SK-N-SH treated with all-trans-retinoic acid at 6 μM for 48 hours (cell line): ENCODE data around the gene RBM33.
A peak's percentile ranks its signal among the peaks of the same experiment; 100 is the strongest.

Experiments
- ATAC-seq: fragments of 200-7000 bp; cut with Tn5 transposase; 3 replicates; pipeline ENCODE4 v1.9.1; 2020; ENCODE audit warnings: mild to moderate bottlenecking, moderate library complexity
- ARNTL ChIP-seq: fragments of 450-650 bp; formaldehyde crosslinking; IDR thresholded peaks from 2 replicates; pipeline ENCODE4 v1.5.0; 2020; ENCODE audit warnings: low read depth, mild to moderate bottlenecking, moderate library complexity, borderline replicate concordance
- BACH2 ChIP-seq: fragments of 250-450 bp; sonication (Bioruptor Pico); IDR thresholded peaks from 2 replicates; pipeline ENCODE4 v1.9.0; 2021; ENCODE audit warnings: mild to moderate bottlenecking, borderline replicate concordance
- CREB5 ChIP-seq: fragments of 250-450 bp; sonication (Bioruptor Pico); IDR thresholded peaks from 2 replicates; pipeline ENCODE4 v1.5.1; 2020; ENCODE audit warnings: low read depth, mild to moderate bottlenecking, moderate library complexity
- CSDC2 ChIP-seq: fragments of 250-450 bp; sonication (Bioruptor Pico); IDR thresholded peaks from 2 replicates; pipeline ENCODE4 v1.5.0; 2020; ENCODE audit warnings: mild to moderate bottlenecking, moderate library complexity
- CSRNP3 ChIP-seq: fragments of 250-450 bp; sonication (Bioruptor Pico); IDR thresholded peaks from 2 replicates; pipeline ENCODE4 v1.5.1; 2021; ENCODE audit warnings: mild to moderate bottlenecking, moderate library complexity
- ESRRG ChIP-seq: fragments of 250-450 bp; sonication (Bioruptor Pico); IDR thresholded peaks from 2 replicates; pipeline ENCODE4 v1.6.1; 2021; ENCODE audit warnings: mild to moderate bottlenecking
- GLIS3 ChIP-seq: fragments of 250-450 bp; sonication (Bioruptor Pico); IDR thresholded peaks from 2 replicates; pipeline ENCODE4 v1.5.0; 2020; ENCODE audit warnings: mild to moderate bottlenecking, moderate library complexity
- ISL1 ChIP-seq: fragments of 250-450 bp; sonication (Bioruptor Pico); IDR thresholded peaks from 2 replicates; pipeline ENCODE4 v2.1.2; 2022; ENCODE audit warnings: mild to moderate bottlenecking, moderate library complexity
- OSR1 ChIP-seq: fragments of 250-450 bp; sonication (Bioruptor Pico); IDR thresholded peaks from 2 replicates; pipeline ENCODE4 v1.8.0; 2022; ENCODE audit warnings: moderate library complexity, mild to moderate bottlenecking, inconsistent platforms
- PATZ1 ChIP-seq: fragments of 250-450 bp; sonication (Bioruptor Pico); IDR thresholded peaks from 2 replicates; pipeline ENCODE4 v1.8.0; 2020; ENCODE audit warnings: mild to moderate bottlenecking, moderate library complexity, borderline replicate concordance
- POU6F1 ChIP-seq: fragments of 250-450 bp; sonication (Bioruptor Pico); IDR thresholded peaks from 2 replicates; pipeline ENCODE4 v1.8.0; 2021; ENCODE audit warnings: low read depth, mild to moderate bottlenecking, moderate library complexity, borderline replicate concordance
- PPARA ChIP-seq: fragments of 250-450 bp; sonication (Bioruptor Pico); IDR thresholded peaks from 2 replicates; pipeline ENCODE4 v1.5.0; 2020; ENCODE audit warnings: mild to moderate bottlenecking, borderline replicate concordance
- RARB ChIP-seq: fragments of 250-450 bp; sonication (Bioruptor Pico); IDR thresholded peaks from 2 replicates; pipeline ENCODE4 v1.8.0; 2021; ENCODE audit warnings: mild to moderate bottlenecking, moderate library complexity
- SNAI2 ChIP-seq: fragments of 250-450 bp; sonication (Bioruptor Pico); IDR thresholded peaks from 2 replicates; pipeline ENCODE4 v1.5.0; 2020; ENCODE audit warnings: mild to moderate bottlenecking, moderate library complexity
- TCF4 ChIP-seq: fragments of 250-450 bp; sonication (Bioruptor Pico); IDR thresholded peaks from 2 replicates; pipeline ENCODE4 v1.8.0; 2021; ENCODE audit warnings: mild to moderate bottlenecking, moderate library complexity, borderline replicate concordance
- TOX ChIP-seq: fragments of 250-450 bp; sonication (Bioruptor Pico); IDR thresholded peaks from 2 replicates; pipeline ENCODE4 v1.8.0; 2021; ENCODE audit warnings: mild to moderate bottlenecking, moderate library complexity, borderline replicate concordance
- TSHZ2 ChIP-seq: fragments of 250-450 bp; sonication (Bioruptor Pico); IDR thresholded peaks from 2 replicates; pipeline ENCODE4 v1.5.0; 2020; ENCODE audit warnings: mild to moderate bottlenecking, moderate library complexity
- ZNF565 ChIP-seq: fragments of 450-650 bp; formaldehyde crosslinking; conservative IDR thresholded peaks from 2 replicates; pipeline ENCODE4 v1.5.0; 2020; ENCODE audit warnings: low read depth, mild to moderate bottlenecking, moderate library complexity
- ZNF70 ChIP-seq: fragments of 450-650 bp; formaldehyde crosslinking; IDR thresholded peaks from 2 replicates; pipeline ENCODE4 v1.5.0; 2020; ENCODE audit warnings: mild to moderate bottlenecking, moderate library complexity
- ZNF8 ChIP-seq: fragments of 450-650 bp; formaldehyde crosslinking; IDR thresholded peaks from 2 replicates; pipeline ENCODE4 v1.5.0; 2020; ENCODE audit warnings: mild to moderate bottlenecking, moderate library complexity

RBM33 gene

GRCh38 chr7:155795951-155796350, 151.5 kb downstream of the RBM33 start:
- no peak for ATAC-seq

GRCh38 chr7:155796381-155797261, 152.2 kb downstream of the RBM33 start:
- ATAC-seq: peak; percentile 90
- TF ChIP-seq GLIS3: no peak
- no peak for TF ChIP-seq BACH2 (CRISPR knock-in tag)
- TF ChIP-seq PPARA: no peak
- TF ChIP-seq CSDC2: no peak

More at GRCh38 chr7:155795951-155796350, 151.5 kb downstream of the RBM33 start:
- no peak for TF ChIP-seq CREB5
- no peak for TF ChIP-seq ZNF565 (CRISPR knock-in tag)
- TF ChIP-seq GLIS3: no peak
- no peak for TF ChIP-seq CSDC2
- TF ChIP-seq RARB (CRISPR knock-in tag): no peak
- TF ChIP-seq OSR1 (CRISPR knock-in tag): no peak
- TF ChIP-seq PPARA: no peak
- TF ChIP-seq, all 23 proteins: peak for 0

GRCh38 chr7:155797262-155798250, 153.1 kb downstream of the RBM33 start:
- TF ChIP-seq ZNF565 (CRISPR knock-in tag) (no peak), TCF4 (CRISPR knock-in tag) (no peak), CSDC2 (no peak), ESRRG (CRISPR knock-in tag) (no peak), POU6F1 (CRISPR knock-in tag) (no peak), PATZ1 (CRISPR knock-in tag) (no peak), CSRNP3 (CRISPR knock-in tag) (no peak), PPARA (no peak), ZNF70 (CRISPR knock-in tag) (no peak), RARB (CRISPR knock-in tag) (no peak), BACH2 (CRISPR knock-in tag) (no peak), GLIS3 (no peak), ARNTL (CRISPR knock-in tag) (no peak), ISL1 (CRISPR knock-in tag) (no peak), CREB5 (no peak), TSHZ2 (no peak), TOX (CRISPR knock-in tag) (no peak), OSR1 (CRISPR knock-in tag) (no peak), ZNF8 (CRISPR knock-in tag) (no peak), SNAI2 (CRISPR knock-in tag) (no peak)
- peak; percentile 46 for ATAC-seq
